ENCODE results near the gene PCYT1A.
A peak's percentile ranks its signal among the peaks of the same experiment; 100 is the strongest.

PCYT1A gene

DNA sequence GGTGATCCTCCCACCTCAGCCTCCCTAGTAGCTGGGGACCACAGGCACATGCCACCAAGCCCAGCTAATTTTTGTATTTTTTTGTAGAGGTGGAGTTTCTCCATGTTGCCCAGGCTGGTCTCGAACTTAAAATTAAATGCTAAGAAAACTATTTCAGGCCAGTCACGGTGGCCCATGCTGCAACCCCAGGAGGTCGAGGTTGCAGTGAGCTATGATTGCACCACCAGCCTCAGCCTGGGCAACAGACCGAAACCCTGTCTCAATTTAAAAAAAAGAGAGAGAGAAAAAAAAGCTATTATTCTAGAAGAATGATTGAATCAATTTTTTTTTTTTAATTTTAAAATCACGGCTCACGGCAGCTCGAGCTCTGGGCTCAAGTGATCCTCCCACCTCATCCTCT lies 66.5 kb downstream of the PCYT1A start:
- H3K9ac ChIP-seq (ENCODE audit: low read length in 2 of 2), result no peak overlapping the region
- H3K4me3 ChIP-seq (ENCODE audit: low read length in 2 of 2), result no peak overlapping the region
- no peaks in the 10 kb centered on the region for H3K36me3 ChIP-seq (ENCODE audit: control insufficient read depth in 2 of 2, insufficient read depth in 2 of 2, low read length in 2 of 2)
- peaks cover 0 to 2% of the 10 kb centered on the region in 2 donors for H3K27me3 ChIP-seq (ENCODE audit: control insufficient read depth in 1 of 2, insufficient read depth in 2 of 2, low read length in 2 of 2)
- peaks cover 5% of the 10 kb centered on the region for H3K4me1 ChIP-seq (ENCODE audit: control insufficient read depth, insufficient read depth, low read length)
- H3K27ac ChIP-seq (ENCODE audit: low read length), result no peak overlapping the region
- no peaks in the 10 kb centered on the region for H3K9me3 ChIP-seq (ENCODE audit: control insufficient read depth in 2 of 2, low read length in 2 of 2)

DNA sequence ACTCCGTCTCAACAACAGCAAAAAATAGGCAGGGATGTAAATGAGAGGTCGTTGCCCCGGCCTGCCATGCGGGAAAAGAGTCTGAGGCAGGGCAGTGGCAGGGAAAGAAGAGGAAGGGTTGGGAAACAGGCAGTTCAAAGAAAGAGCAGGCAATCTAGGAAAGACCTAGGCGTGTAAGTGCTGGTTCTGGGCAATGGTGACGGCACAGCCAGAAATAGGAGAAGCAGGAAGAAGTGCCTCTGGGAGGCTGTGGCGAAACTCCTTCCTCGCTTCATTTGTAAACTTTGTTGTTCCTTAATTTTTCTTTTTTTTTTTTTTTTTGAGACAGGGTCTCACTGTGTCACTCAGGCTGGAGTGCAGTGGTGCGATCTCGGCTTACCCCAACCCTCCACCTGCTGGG lies 66.9 kb downstream of the PCYT1A start:
- Histone ChIP-seq H3K4me1 (ENCODE audit: control insufficient read depth, insufficient read depth, low read length) (peaks cover 5% of the 10 kb centered on the region), H3K9me3 (ENCODE audit: control insufficient read depth in 2 of 2, low read length in 2 of 2) (no peaks in the 10 kb centered on the region), H3K36me3 (ENCODE audit: control insufficient read depth in 2 of 2, insufficient read depth in 2 of 2, low read length in 2 of 2) (no peaks in the 10 kb centered on the region), H3K27ac (ENCODE audit: low read length) (no peak overlapping the region), H3K27me3 (ENCODE audit: control insufficient read depth in 1 of 2, insufficient read depth in 2 of 2, low read length in 2 of 2) (peaks cover 0 to 2% of the 10 kb centered on the region in 2 donors), H3K9ac (ENCODE audit: low read length in 2 of 2) (no peak overlapping the region), H3K4me3 (ENCODE audit: low read length in 2 of 2) (no peak overlapping the region)

DNA sequence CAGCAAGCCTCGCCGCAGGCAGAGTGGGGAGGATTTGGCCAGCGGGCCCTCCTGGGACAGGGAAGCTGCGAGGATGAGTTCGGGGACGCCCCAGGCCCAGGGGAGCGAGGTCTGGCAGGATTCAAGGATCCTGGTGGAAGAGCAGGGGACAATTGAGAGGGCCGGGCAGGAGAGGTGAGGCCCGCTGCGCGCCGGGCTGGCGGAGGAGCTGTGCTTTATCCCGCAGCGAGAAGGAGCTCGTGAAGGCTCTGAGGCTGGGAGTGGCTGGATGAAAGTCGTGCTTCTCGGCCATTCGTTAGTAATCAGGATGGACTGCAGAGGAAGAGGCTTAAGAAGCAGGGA lies 67.6 kb downstream of the PCYT1A start:
- Histone ChIP-seq H3K4me3 (ENCODE audit: low read length in 2 of 2) (no peak overlapping the region), H3K36me3 (ENCODE audit: control insufficient read depth in 2 of 2, insufficient read depth in 2 of 2, low read length in 2 of 2) (no peaks in the 10 kb centered on the region), H3K27me3 (ENCODE audit: control insufficient read depth in 1 of 2, insufficient read depth in 2 of 2, low read length in 2 of 2) (no peaks in the 10 kb centered on the region), H3K9ac (ENCODE audit: low read length in 2 of 2) (no peak overlapping the region), H3K4me1 (ENCODE audit: control insufficient read depth, insufficient read depth, low read length) (peaks cover 5% of the 10 kb centered on the region), H3K27ac (ENCODE audit: low read length) (peak overlapping the region; percentile 31), H3K9me3 (ENCODE audit: control insufficient read depth in 2 of 2, low read length in 2 of 2) (no peaks in the 10 kb centered on the region)

DNA sequence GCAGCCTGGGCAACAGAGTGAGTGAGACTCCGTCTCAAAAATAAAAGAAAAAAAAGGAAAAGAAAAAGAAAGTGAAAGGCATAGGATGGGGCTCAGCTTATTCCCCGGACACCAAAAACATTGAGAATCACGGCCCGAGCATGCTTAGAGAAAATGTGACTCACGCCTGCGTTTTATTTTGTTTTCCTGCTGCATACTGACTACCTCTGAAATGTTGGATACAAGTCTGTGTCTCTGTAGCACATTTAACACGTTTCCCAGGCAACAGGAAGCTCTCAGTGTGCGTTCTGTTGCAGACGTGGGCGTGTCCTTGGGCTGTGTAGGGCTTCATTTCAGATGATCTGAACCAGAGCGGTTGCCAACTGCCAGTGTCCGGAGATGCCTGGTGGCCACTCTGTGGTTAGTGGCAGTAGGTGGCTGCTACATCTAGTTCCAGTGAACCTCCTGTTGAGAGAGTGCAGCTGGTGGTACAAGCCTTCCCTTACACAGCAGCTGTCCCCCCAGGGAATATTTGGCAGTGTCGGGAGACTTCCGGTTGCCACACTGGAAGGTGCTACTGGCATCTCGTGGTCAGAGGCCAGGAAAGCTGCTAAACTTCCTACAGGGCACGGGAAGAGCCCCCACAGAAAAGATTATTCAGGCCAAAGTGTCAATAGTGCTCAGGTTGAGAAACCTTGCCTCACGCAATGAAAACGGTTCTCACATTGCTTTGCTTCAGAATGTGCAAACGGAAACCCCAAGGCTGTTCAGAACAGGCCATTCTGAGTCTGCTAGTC lies 68.1 kb downstream of the PCYT1A start:
- Histone ChIP-seq H3K27ac (ENCODE audit: low read length) (peak overlapping the region; percentile 31), H3K9me3 (ENCODE audit: control insufficient read depth in 2 of 2, low read length in 2 of 2) (no peaks in the 10 kb centered on the region), H3K36me3 (ENCODE audit: control insufficient read depth in 2 of 2, insufficient read depth in 2 of 2, low read length in 2 of 2) (no peaks in the 10 kb centered on the region), H3K4me1 (ENCODE audit: control insufficient read depth, insufficient read depth, low read length) (peaks cover 5% of the 10 kb centered on the region), H3K27me3 (ENCODE audit: control insufficient read depth in 1 of 2, insufficient read depth in 2 of 2, low read length in 2 of 2) (no peaks in the 10 kb centered on the region), H3K9ac (ENCODE audit: low read length in 2 of 2) (peak overlapping the region in 1 of 2 donors; percentile 51), H3K4me3 (ENCODE audit: low read length in 2 of 2) (peak overlapping the region; percentile 40 to 61)

DNA sequence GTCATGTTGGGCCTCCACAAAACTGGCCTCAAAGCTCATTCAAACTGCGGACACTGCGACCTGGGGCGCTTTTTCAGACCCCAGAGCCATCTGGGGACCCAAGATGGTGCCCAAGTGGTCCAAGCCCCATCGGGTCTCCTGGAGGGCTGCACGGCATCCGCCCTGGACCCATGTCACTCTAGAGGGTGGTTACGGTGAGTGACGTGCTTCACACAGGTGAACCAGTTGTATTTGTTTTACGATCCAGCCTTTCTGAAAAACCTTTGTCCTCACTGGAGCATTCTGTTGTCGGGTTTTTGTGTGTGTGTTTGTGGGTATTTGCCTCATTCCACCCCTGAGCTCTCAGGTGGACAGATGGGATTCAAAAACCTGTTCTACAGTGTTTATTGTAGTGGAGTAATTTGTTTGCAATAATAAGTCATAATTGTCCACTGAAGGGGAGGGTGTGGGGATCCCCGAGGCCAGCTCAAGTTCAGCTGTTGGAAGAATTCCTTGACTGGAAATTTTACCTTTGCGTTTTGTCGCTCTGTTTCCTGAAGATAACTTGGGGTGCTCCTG lies 69.3 kb downstream of the PCYT1A start:
- H3K36me3 ChIP-seq (ENCODE audit: control insufficient read depth in 2 of 2, insufficient read depth in 2 of 2, low read length in 2 of 2), result no peaks in the 10 kb centered on the region

DNA sequence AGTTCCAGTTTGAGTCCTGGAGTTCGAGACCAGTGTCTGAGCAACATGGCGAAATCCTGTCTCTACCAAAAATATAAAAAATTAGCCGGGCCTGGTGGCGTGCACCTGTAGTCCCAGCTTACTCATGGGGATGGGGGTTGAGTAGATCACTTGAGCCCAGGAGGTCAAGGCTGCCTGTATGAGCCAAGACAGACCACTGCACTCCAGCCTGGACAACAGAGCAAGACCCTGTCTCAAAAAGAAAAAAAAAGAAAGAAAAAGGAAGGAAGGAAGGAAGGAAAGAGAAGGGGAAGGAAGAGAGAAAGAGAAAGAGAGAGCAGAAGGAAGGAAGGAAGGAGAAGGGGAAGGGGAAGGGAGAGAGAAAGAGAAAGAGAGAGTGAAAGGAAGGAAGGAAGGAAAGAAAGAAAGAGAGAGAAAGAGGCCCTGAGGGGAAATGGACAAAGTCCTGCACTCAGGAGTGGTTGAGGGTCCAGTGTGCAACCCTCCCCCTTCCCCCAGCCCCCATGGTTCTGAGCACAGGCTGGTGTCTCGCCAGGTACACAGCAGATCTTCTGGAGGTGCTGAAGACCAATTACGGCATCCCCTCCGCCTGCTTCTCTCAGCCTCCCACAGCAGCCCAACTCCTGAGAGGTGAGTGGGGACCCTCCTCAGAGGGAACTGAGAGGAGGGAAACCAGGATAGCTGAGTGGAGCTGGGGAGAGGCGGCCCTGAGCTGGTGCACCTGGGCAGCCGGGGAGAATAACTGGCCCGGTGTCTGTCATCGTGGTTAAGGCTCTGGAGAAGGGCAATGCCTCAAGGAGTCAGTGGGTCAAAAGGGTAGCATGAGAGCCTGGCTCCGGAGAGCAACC lies 70.0 kb downstream of the PCYT1A start:
- Histone ChIP-seq H3K27ac (ENCODE audit: low read length) (no peak overlapping the region), H3K9me3 (ENCODE audit: control insufficient read depth in 2 of 2, low read length in 2 of 2) (no peaks in the 10 kb centered on the region), H3K27me3 (ENCODE audit: control insufficient read depth in 1 of 2, insufficient read depth in 2 of 2, low read length in 2 of 2) (no peaks in the 10 kb centered on the region), H3K9ac (ENCODE audit: low read length in 2 of 2) (no peak overlapping the region), H3K4me1 (ENCODE audit: control insufficient read depth, insufficient read depth, low read length) (peaks cover 5% of the 10 kb centered on the region), H3K4me3 (ENCODE audit: low read length in 2 of 2) (no peak overlapping the region), H3K36me3 (ENCODE audit: control insufficient read depth in 2 of 2, insufficient read depth in 2 of 2, low read length in 2 of 2) (no peaks in the 10 kb centered on the region)

More for the DNA sequence above, 69.3 kb downstream of the PCYT1A start:
- Histone ChIP-seq H3K27me3 (ENCODE audit: control insufficient read depth in 1 of 2, insufficient read depth in 2 of 2, low read length in 2 of 2) (no peaks in the 10 kb centered on the region), H3K27ac (ENCODE audit: low read length) (no peak overlapping the region), H3K9me3 (ENCODE audit: control insufficient read depth in 2 of 2, low read length in 2 of 2) (no peaks in the 10 kb centered on the region), H3K9ac (ENCODE audit: low read length in 2 of 2) (no peak overlapping the region), H3K4me1 (ENCODE audit: control insufficient read depth, insufficient read depth, low read length) (peaks cover 5% of the 10 kb centered on the region), H3K4me3 (ENCODE audit: low read length in 2 of 2) (no peak overlapping the region)

DNA sequence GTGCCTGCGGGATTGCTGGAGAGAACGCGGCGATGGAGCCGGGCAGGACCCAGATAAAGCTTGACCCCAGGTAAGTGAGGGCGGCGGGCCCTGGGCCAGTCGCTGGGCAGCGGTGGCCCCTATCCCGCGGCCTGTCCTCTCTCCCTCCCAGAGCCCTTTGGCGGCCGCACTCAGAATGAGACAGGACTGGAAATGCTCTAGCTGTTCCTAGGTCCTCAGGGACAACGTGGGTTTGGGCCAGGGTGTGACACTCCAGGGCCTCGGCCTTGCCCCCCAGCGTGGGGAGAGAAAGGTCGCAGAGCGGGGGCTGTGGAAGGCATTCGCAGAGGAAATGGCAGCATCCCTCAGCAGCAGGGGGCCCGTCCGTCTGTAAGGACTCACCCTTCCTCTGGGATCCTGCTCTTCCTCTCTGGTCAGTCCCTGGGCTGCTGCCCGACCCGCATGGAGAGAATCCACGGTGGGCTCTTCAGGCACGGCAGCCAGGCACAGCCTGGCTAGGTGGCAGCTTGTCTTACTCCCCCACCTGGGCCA lies 70.8 kb downstream of the PCYT1A start:
- Histone ChIP-seq H3K36me3 (ENCODE audit: control insufficient read depth in 2 of 2, insufficient read depth in 2 of 2, low read length in 2 of 2) (no peaks in the 10 kb centered on the region), H3K9ac (ENCODE audit: low read length in 2 of 2) (no peak overlapping the region), H3K4me1 (ENCODE audit: control insufficient read depth, insufficient read depth, low read length) (peaks cover 5% of the 10 kb centered on the region), H3K9me3 (ENCODE audit: control insufficient read depth in 2 of 2, low read length in 2 of 2) (no peaks in the 10 kb centered on the region), H3K27ac (ENCODE audit: low read length) (no peak overlapping the region), H3K27me3 (ENCODE audit: control insufficient read depth in 1 of 2, insufficient read depth in 2 of 2, low read length in 2 of 2) (no peaks in the 10 kb centered on the region), H3K4me3 (ENCODE audit: low read length in 2 of 2) (no peak overlapping the region)

DNA sequence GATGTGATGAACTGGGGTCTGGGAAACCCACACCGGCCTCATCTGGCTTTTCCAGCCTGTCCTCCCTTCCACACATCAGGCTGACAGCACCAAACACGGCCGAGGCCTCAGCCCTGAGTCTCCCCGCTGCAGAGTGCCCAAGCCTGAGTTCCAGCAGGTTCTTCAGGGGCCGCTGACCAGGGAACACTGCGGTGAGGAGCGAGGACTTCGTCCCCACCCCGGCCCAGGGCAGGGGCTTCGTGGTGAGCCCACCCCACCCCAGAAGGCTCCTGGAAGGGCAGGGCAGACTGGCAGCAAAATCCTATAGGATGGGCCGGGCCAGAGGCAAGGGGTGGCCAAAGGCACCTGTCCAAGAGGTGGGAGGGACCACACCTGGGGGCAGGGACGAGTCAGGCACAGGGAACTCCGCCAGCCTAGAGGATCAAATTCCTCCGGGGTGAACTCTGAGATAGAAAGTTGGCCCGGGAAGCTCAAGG lies 71.4 kb downstream of the PCYT1A start, which contains the start of gene SLC51A:
SLC51A (plus strand) TSS at position 446 of the 476 bp plus-strand sequence. CDS start 179 bp downstream, outside the sequence.
- Histone ChIP-seq H3K36me3 (ENCODE audit: control insufficient read depth in 2 of 2, insufficient read depth in 2 of 2, low read length in 2 of 2) (no peaks in the 10 kb centered on the region), H3K4me3 (ENCODE audit: low read length in 2 of 2) (no peak within 1 kb of the TSS), H3K27ac (ENCODE audit: low read length) (no peak within 1 kb of the TSS), H3K4me1 (ENCODE audit: control insufficient read depth, insufficient read depth, low read length) (peaks cover 5% of the 10 kb centered on the region), H3K9me3 (ENCODE audit: control insufficient read depth in 2 of 2, low read length in 2 of 2) (no peaks in the 10 kb centered on the region), H3K27me3 (ENCODE audit: control insufficient read depth in 1 of 2, insufficient read depth in 2 of 2, low read length in 2 of 2) (no peaks in the 10 kb centered on the region), H3K9ac (ENCODE audit: low read length in 2 of 2) (no peak within 1 kb of the TSS)

DNA sequence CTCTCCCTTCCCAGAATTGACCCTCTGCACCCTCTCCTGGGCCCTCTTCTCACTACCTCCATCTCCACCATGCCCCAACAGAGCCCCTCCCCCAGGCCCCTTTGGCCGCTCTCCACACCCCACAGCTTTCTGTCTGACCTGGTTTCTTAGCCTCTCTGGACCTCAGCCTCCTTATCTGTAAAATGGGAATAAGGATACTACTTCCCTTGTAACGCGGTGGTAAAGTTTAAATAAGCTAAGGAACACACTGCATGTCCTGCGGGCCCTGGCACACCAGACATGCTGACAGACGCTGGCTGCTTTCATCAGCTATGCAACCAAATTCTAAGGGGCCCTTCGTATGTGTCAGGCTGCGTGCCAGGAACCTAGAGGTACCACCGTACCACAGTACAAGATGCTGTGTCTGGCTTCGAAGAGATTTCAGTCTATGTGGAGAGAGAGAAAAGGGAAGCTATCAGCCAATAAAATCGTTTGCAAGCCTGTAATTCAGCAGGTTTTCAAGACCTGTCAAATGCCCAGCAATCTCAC lies 72.0 kb downstream of the PCYT1A start:
- no peaks in the 10 kb centered on the region for H3K9me3 ChIP-seq (ENCODE audit: control insufficient read depth in 2 of 2, low read length in 2 of 2)
- H3K4me1 ChIP-seq (ENCODE audit: control insufficient read depth, insufficient read depth, low read length), result peaks cover 5% of the 10 kb centered on the region
- H3K4me3 ChIP-seq (ENCODE audit: low read length in 2 of 2), result no peak overlapping the region
- H3K27ac ChIP-seq (ENCODE audit: low read length), result no peak overlapping the region
- H3K27me3 ChIP-seq (ENCODE audit: control insufficient read depth in 1 of 2, insufficient read depth in 2 of 2, low read length in 2 of 2), result no peaks in the 10 kb centered on the region
- no peak overlapping the region for H3K9ac ChIP-seq (ENCODE audit: low read length in 2 of 2)
- H3K36me3 ChIP-seq (ENCODE audit: control insufficient read depth in 2 of 2, insufficient read depth in 2 of 2, low read length in 2 of 2), result no peaks in the 10 kb centered on the region

DNA sequence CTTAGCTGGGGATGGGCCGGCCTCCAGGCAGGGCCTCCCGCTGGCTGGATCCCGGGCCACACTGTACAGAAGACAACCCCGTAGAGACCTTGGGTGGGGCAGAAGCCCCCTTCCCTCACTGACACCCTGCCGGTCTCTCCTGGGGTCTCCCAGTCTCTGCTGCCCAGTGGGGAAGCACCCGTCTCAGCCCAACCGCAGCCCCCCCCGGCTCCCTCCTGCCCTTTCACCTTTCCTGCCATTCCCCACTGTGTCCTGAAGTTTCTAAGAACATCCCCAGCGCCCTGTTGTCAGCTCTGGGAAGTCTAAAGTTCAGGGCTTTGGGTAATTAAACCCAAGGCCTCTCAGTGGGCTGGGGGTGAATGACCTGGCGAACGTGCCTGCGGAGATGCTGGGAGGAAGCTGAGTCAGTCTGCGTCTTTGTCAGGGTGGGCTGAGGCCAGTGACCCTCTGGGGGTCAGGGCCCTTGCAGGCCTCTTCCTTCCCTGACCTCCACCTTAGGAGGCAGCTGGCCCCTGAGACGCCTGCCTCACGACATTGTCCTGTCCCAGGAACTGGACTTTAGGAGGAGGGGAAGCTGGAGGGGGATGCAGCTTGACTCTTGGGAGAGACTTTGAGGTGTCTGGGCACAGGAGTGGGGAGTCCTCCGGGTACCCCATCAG lies 72.6 kb downstream of the PCYT1A start:
- Histone ChIP-seq H3K4me3 (ENCODE audit: low read length in 2 of 2) (no peak overlapping the region), H3K36me3 (ENCODE audit: control insufficient read depth in 2 of 2, insufficient read depth in 2 of 2, low read length in 2 of 2) (no peaks in the 10 kb centered on the region), H3K27me3 (ENCODE audit: control insufficient read depth in 1 of 2, insufficient read depth in 2 of 2, low read length in 2 of 2) (no peaks in the 10 kb centered on the region), H3K27ac (ENCODE audit: low read length) (no peak overlapping the region), H3K4me1 (ENCODE audit: control insufficient read depth, insufficient read depth, low read length) (peaks cover 5% of the 10 kb centered on the region), H3K9me3 (ENCODE audit: control insufficient read depth in 2 of 2, low read length in 2 of 2) (no peaks in the 10 kb centered on the region), H3K9ac (ENCODE audit: low read length in 2 of 2) (no peak overlapping the region)
